ENCODE results near the gene F2R.

GRCh38 chr5:76682387-76682786, 33.5 kb upstream of the F2R start:
- TF ChIP-seq CTCF (IDR thresholded peaks at IDR 0.05 in 4 of 5, conservative IDR thresholded peaks at IDR 0.05 in 1 of 5) (no peak), POLR2A (IDR thresholded peaks at IDR 0.05) (no peak)

All from gastrocnemius medialis (tissue), 4 donors.